Fibroblast of lung (primary cell): Measurements from ENCODE around the gene USP44. TPM values are rescaled to one million over a fixed set of nuclear protein-coding genes. Genes with fewer than 3 reads are reported as not detected.
A peak's percentile ranks its signal among the peaks of the same experiment; 100 is the strongest.

Experiments
- DNase-seq, 2 donors: peaks; one replicate each; pipeline versions ENCODE4 v3.0.0 to v3.0.0-alpha.2; 2010; ENCODE audit warnings: low read depth in 2 of 2
- H2AFZ ChIP-seq: 2 replicates; pipeline ENCODE4 v1.5.1; 2012; ENCODE audit warnings: low read length, control low read depth, inconsistent platforms
- H3K27ac ChIP-seq: 2 replicates; pipeline ENCODE4 v1.5.1; 2011; ENCODE audit warnings: low read length, control low read depth; ENCODE audit not compliant: insufficient read depth
- H3K27me3 ChIP-seq: 2 replicates; pipeline ENCODE4 v1.5.1; 2011; ENCODE audit warnings: mild to moderate bottlenecking, low read length; ENCODE audit not compliant: control insufficient read depth, insufficient read depth
- H3K36me3 ChIP-seq: 2 replicates; pipeline ENCODE4 v1.5.1; 2011; ENCODE audit warnings: low read length; ENCODE audit not compliant: control insufficient read depth, insufficient read depth
- H3K4me1 ChIP-seq: 2 replicates; pipeline ENCODE4 v1.5.1; 2011; ENCODE audit warnings: low read length; ENCODE audit not compliant: control insufficient read depth, insufficient read depth; ENCODE audit errors: extremely low read depth
- H3K4me2 ChIP-seq: 2 replicates; pipeline ENCODE4 v1.5.1; 2011; ENCODE audit warnings: low read length, control low read depth; ENCODE audit not compliant: insufficient read depth; ENCODE audit errors: extremely low read depth
- H3K4me3 ChIP-seq, 4 experiments: fragments of 200-600 bp in 1 of 4; sonication (generic) in 1 of 4; replicated peaks in 1 of 4; 2 replicates each; pipeline ENCODE4 v1.5.1; 2011 to 2016; ENCODE audit warnings: low read length in 4 of 4, low read depth in 3 of 4, mild to moderate bottlenecking in 3 of 4, control low read depth in 2 of 4, inconsistent platforms in 1 of 4, mixed read lengths in 1 of 4; ENCODE audit not compliant: insufficient read depth in 1 of 4; ENCODE audit errors: control extremely low read depth in 1 of 4
- H3K79me2 ChIP-seq: 2 replicates; pipeline ENCODE4 v1.5.1; 2012; ENCODE audit warnings: mild to moderate bottlenecking, low read length, inconsistent platforms; ENCODE audit not compliant: control insufficient read depth, insufficient read depth
- H3K9ac ChIP-seq: 2 replicates; pipeline ENCODE4 v1.5.1; 2011; ENCODE audit warnings: mild to moderate bottlenecking, low read length, control low read depth; ENCODE audit not compliant: insufficient read depth
- H3K9me3 ChIP-seq: 2 replicates; pipeline ENCODE4 v1.5.1; 2012; ENCODE audit warnings: low read depth, low read length; ENCODE audit not compliant: control insufficient read depth, insufficient read depth
- H4K20me1 ChIP-seq: 2 replicates; pipeline ENCODE4 v1.5.1; 2011; ENCODE audit warnings: low read length; ENCODE audit not compliant: control insufficient read depth, insufficient read depth; ENCODE audit errors: extremely low read depth
- CTCF ChIP-seq, 2 donors: IDR thresholded peaks in 1 of 2; conservative IDR thresholded peaks in 1 of 2; 1 replicate in 1 of 2; 2 replicates in 1 of 2; pipeline ENCODE4 v1.5.1; 2011 to 2012; ENCODE audit warnings: low read length in 2 of 2, control low read depth in 1 of 2, inconsistent platforms in 1 of 2, low read depth in 1 of 2, mild to moderate bottlenecking in 1 of 2
- EZH2 ChIP-seq: IDR thresholded peaks from 2 replicates; pipeline ENCODE4 v1.5.1; 2012; ENCODE audit warnings: low read length, control low read depth, mild to moderate bottlenecking; ENCODE audit errors: missing control alignments
- polyA plus RNA-seq, 2 donors: library from polyadenylated mRNA; depleted of rRNA in 1 of 2; stranded (reverse) in 1 of 2; unstranded in 1 of 2; fragments of >200 nt; gene quantifications; 2 replicates each; pipeline ENCODE4 v1.2.1, GENCODE V29; 2011 to 2012; ENCODE audit warnings: missing spikeins in 1 of 2
- total RNA-seq: library from RNA; depleted of rRNA; stranded (reverse); fragments of >200 nt; gene quantifications from 2 replicates; pipeline ENCODE4 v1.2.1, GENCODE V29; 2014

USP44 gene
- total and polyA plus RNA-seq, 2 donors (not counting 1 experiment from before 2014, with no cell fraction given), result 7.0 to 27.4 TPM

- no peaks in the 10 kb centered on the region for H3K36me3 ChIP-seq
- TF ChIP-seq CTCF (conservative IDR thresholded peaks at IDR 0.05 in 1 of 2, IDR thresholded peaks at IDR 0.05 in 1 of 2; ENCODE audit: low read depth in 1 of 2, low read length in 2 of 2), result no peak
- TF ChIP-seq EZH2, result no peak
- no peaks in the 10 kb centered on the region for H3K79me2 ChIP-seq
- no peak overlapping the region for H3K9ac ChIP-seq
- DNase-seq, result no peak
- H3K9me3 ChIP-seq, result no peaks in the 10 kb centered on the region
- no peaks in the 10 kb centered on the region for H3K27me3 ChIP-seq
- no peak overlapping the region for H2AFZ ChIP-seq
- H3K4me3 ChIP-seq, result no peak overlapping the region
- no peaks in the 10 kb centered on the region for H4K20me1 ChIP-seq
- no peak overlapping the region for H3K27ac ChIP-seq
- H3K4me1 ChIP-seq, result peaks cover 5% of the 10 kb centered on the region
- H3K4me2 ChIP-seq, result no peak overlapping the region
Measured at GRCh38 chr12:95590775-95591174, 39.5 kb upstream of the USP44 start.

GRCh38 chr12:95583933-95584332 is 32.7 kb upstream of the USP44 start:
- Histone ChIP-seq H3K4me3 (no peak overlapping the region), H4K20me1 (no peaks in the 10 kb centered on the region), H3K4me1 (no peaks in the 10 kb centered on the region), H2AFZ (no peak overlapping the region), H3K9ac (no peak overlapping the region), H3K4me2 (no peak overlapping the region), H3K79me2 (no peaks in the 10 kb centered on the region), H3K27ac (no peak overlapping the region), H3K9me3 (no peaks in the 10 kb centered on the region), H3K27me3 (no peaks in the 10 kb centered on the region), H3K36me3 (no peaks in the 10 kb centered on the region)
- TF ChIP-seq EZH2 (no peak), CTCF (conservative IDR thresholded peaks at IDR 0.05 in 1 of 2, IDR thresholded peaks at IDR 0.05 in 1 of 2; ENCODE audit: low read depth in 1 of 2, low read length in 2 of 2) (no peak)
- no peak for DNase-seq

- Histone ChIP-seq H3K9ac (no peak overlapping the region), H3K27ac (no peak overlapping the region), H3K4me3 (no peak overlapping the region), H2AFZ (no peak overlapping the region), H3K79me2 (no peaks in the 10 kb centered on the region), H3K4me2 (no peak overlapping the region), H3K36me3 (no peaks in the 10 kb centered on the region), H3K27me3 (no peaks in the 10 kb centered on the region), H3K4me1 (no peaks in the 10 kb centered on the region), H3K9me3 (no peaks in the 10 kb centered on the region), H4K20me1 (no peaks in the 10 kb centered on the region)
- DNase-seq, result peak; percentile 29 to 66
- TF ChIP-seq EZH2 (no peak), CTCF (conservative IDR thresholded peaks at IDR 0.05 in 1 of 2, IDR thresholded peaks at IDR 0.05 in 1 of 2; ENCODE audit: low read depth in 1 of 2, low read length in 2 of 2) (peak; percentile 53 to 57)
Measured at GRCh38 chr12:95582230-95583058, 31.2 kb upstream of the USP44 start.
